WI38 (cell line): ENCODE results near the gene ANKUB1.

Source experiments
- H3K4me3 ChIP-seq: 2 replicates; pipeline ENCODE4 v1.5.1; 2011; ENCODE audit warnings: low read depth, mild to moderate bottlenecking, control low read depth, low read length
- TF ChIP-seq, protein P1 (sequence below): IDR thresholded peaks from 2 replicates; pipeline ENCODE4 v1.5.1; 2012; ENCODE audit warnings: low read depth, mild to moderate bottlenecking, control low read depth, low read length

Gene ANKUB1

DNA sequence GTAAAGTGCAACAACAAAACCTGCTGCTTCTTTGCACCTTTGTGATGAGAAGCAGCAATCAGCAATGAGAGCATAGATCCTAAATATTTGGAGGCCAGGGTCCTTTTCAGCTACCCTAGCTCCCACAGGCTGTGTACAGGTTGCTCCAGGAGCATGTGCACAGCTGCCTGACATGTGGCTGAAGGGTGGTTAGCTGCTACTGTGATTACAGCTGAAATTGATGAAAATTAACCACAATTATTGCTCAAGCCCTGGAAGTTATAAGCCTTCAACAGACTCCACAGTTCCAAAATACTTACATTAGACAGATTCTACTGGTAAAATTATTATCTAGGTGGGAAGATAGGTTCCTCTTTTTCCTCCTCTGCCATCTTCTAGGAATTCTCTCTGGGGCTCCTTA lies 68.6 kb downstream of the ANKUB1 start:
- TF ChIP-seq, protein P1, sequence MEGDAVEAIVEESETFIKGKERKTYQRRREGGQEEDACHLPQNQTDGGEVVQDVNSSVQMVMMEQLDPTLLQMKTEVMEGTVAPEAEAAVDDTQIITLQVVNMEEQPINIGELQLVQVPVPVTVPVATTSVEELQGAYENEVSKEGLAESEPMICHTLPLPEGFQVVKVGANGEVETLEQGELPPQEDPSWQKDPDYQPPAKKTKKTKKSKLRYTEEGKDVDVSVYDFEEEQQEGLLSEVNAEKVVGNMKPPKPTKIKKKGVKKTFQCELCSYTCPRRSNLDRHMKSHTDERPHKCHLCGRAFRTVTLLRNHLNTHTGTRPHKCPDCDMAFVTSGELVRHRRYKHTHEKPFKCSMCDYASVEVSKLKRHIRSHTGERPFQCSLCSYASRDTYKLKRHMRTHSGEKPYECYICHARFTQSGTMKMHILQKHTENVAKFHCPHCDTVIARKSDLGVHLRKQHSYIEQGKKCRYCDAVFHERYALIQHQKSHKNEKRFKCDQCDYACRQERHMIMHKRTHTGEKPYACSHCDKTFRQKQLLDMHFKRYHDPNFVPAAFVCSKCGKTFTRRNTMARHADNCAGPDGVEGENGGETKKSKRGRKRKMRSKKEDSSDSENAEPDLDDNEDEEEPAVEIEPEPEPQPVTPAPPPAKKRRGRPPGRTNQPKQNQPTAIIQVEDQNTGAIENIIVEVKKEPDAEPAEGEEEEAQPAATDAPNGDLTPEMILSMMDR: no peak
- H3K4me3 ChIP-seq: no peak overlapping the region

GRCh38 chr3:149720918-149721317 lies 71.4 kb downstream of the ANKUB1 start:
- H3K4me3 ChIP-seq: no peak overlapping the region
- TF ChIP-seq, protein P1: no peak

DNA sequence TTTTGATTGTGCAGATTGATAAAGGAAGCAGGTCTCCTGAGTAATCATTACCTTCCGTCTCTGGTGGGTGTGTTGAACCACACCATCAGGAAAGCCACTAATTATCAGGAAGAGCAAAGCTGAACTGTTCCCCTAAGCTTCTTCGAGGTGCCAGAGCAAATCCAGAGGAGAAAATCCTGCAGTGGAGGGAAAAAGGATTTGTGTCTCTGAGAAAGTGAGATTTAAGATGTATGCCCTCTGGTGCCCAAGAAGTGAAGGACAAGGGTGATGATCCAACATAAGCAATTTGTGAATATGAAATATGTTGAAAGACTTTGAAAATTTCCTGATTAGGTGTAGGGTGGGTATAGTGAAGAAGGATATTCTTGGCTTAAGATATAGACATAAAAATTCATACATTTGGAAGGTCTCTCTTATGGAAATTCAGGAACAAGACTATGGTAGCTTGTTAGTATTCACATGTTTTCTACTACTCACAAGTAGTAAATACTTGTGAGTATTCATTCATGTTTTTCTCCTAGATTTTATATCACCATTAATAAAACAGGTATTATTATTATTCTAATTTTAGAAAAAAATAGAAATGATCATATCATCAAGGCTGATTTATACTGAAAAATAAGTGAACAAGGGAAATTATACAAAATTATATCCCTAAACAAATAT lies 74.8 kb downstream of the ANKUB1 start:
- TF ChIP-seq, protein P1: peak; percentile 54
- H3K4me3 ChIP-seq: no peak overlapping the region

- H3K4me3 ChIP-seq: no peak overlapping the region
- TF ChIP-seq, protein P1: no peak
Measured at GRCh38 chr3:149716984-149717383, 75.4 kb downstream of the ANKUB1 start.

DNA sequence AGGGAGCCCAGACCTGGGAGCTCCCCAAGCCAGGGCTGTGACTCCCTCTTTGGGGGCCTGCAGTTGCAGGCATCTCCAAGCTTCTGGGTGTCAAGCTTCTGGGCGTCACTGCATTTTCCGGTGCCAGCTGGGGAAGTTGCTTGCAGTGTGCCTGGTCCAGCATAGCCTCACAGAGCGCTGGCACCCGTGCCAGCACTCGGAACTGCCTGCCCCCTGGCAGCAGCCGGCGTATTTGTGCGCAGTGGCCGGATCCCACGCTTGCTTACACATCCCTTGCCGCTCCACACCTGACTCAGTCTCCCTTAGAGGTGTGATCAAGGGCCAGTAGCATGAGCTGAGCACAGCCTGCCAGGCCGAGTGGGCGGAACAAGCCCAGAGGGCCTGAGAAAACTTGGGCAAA lies 77.1 kb downstream of the ANKUB1 start:
- H3K4me3 ChIP-seq: no peak overlapping the region
- TF ChIP-seq, protein P1: no peak

- no peak overlapping the region for H3K4me3 ChIP-seq
- TF ChIP-seq, protein P1: no peak
Measured at GRCh38 chr3:149713730-149714654, 78.4 kb downstream of the ANKUB1 start.
